HepG2 (cell line): ENCODE measurements around the gene DNAJC28. TPM values are rescaled to one million over a fixed set of nuclear protein-coding genes. Genes with fewer than 3 reads are reported as not detected.
A peak's percentile ranks its signal among the peaks of the same experiment; 100 is the strongest.

Source experiments
- CBX2 ChIP-seq, 2 experiments: fragments of 200-600 bp in 1 of 2; sonication (generic); formaldehyde crosslinking in 1 of 2; IDR thresholded peaks; 2 replicates each; pipeline versions ENCODE4 v1.7.0 to v1.8.1; 2018 to 2022; ENCODE audit warnings: low read depth in 2 of 2, low read length in 1 of 2, mild to moderate bottlenecking in 1 of 2, missing genetic modification reagents in 1 of 2
- GPN1 ChIP-seq: sonication (generic); formaldehyde crosslinking; IDR thresholded peaks from 2 replicates; pipeline ENCODE4 v1.5.1; 2020; ENCODE audit warnings: missing genetic modification reagents, borderline replicate concordance
- HINFP ChIP-seq: sonication (generic); formaldehyde crosslinking; IDR thresholded peaks from 2 replicates; pipeline ENCODE4 v1.4.0; 2020; ENCODE audit warnings: low read depth, mild to moderate bottlenecking, missing genetic modification reagents
- HNF4G ChIP-seq, 2 experiments: sonication (generic) in 1 of 2; formaldehyde crosslinking in 1 of 2; IDR thresholded peaks; 2 replicates each; pipeline versions ENCODE4 v1.4.0 to v1.6.1; 2011 to 2020; ENCODE audit warnings: borderline replicate concordance in 2 of 2, low read depth in 2 of 2, mild to moderate bottlenecking in 2 of 2, low read length in 1 of 2, missing genetic modification reagents in 1 of 2, moderate library complexity in 1 of 2
- HOXA5 ChIP-seq: sonication (generic); formaldehyde crosslinking; IDR thresholded peaks from 2 replicates; pipeline ENCODE4 v1.4.0; 2020; ENCODE audit warnings: missing genetic modification reagents
- MLLT10 ChIP-seq: sonication (generic); formaldehyde crosslinking; IDR thresholded peaks from 2 replicates; pipeline ENCODE4 v1.4.0; 2020; ENCODE audit warnings: missing genetic modification reagents
- NFE2L2 ChIP-seq: fragments of 150-350 bp; IDR thresholded peaks from 2 replicates; pipeline ENCODE4 v1.6.1; 2014; ENCODE audit warnings: low read length
- RAD51 ChIP-seq: fragments of 450-650 bp; IDR thresholded peaks from 2 replicates; pipeline ENCODE4 v1.6.1; 2016; ENCODE audit warnings: borderline replicate concordance
- RCOR2 ChIP-seq: IDR thresholded peaks from 2 replicates; pipeline ENCODE4 v1.6.1; 2016; ENCODE audit warnings: missing biosample characterization, missing genetic modification reagents
- STAT6 ChIP-seq: sonication (generic); formaldehyde crosslinking; IDR thresholded peaks from 2 replicates; pipeline ENCODE4 v1.4.0; 2020; ENCODE audit warnings: missing genetic modification reagents, mild to moderate bottlenecking, borderline replicate concordance
- TMF1 ChIP-seq: sonication (generic); formaldehyde crosslinking; IDR thresholded peaks from 2 replicates; pipeline ENCODE4 v1.8.1; 2022; ENCODE audit warnings: low read depth, missing genetic modification reagents
- ZNF430 ChIP-seq: sonication (generic); formaldehyde crosslinking; IDR thresholded peaks from 2 replicates; pipeline ENCODE4 v1.9.0; 2021; ENCODE audit warnings: mild to moderate bottlenecking, missing genetic modification reagents
- ZNF451 ChIP-seq: sonication (generic); formaldehyde crosslinking; IDR thresholded peaks from 2 replicates; pipeline ENCODE4 v1.5.0; 2020; ENCODE audit warnings: mild to moderate bottlenecking, missing genetic modification reagents
- ZNF570 ChIP-seq: sonication (generic); formaldehyde crosslinking; IDR thresholded peaks from 2 replicates; pipeline ENCODE4 v1.4.0; 2020; ENCODE audit warnings: mild to moderate bottlenecking, missing genetic modification reagents, borderline replicate concordance
- ZNF75D ChIP-seq: sonication (generic); formaldehyde crosslinking; IDR thresholded peaks from 2 replicates; pipeline ENCODE4 v1.8.1; 2023; ENCODE audit warnings: missing genetic modification reagents, mild to moderate bottlenecking, borderline replicate concordance
- ZSCAN20 ChIP-seq: sonication (generic); formaldehyde crosslinking; IDR thresholded peaks from 2 replicates; pipeline ENCODE4 v1.4.0; 2020; ENCODE audit warnings: missing genetic modification reagents, mild to moderate bottlenecking, borderline replicate concordance
- polyA plus RNA-seq, 8 experiments: library from polyadenylated mRNA; depleted of rRNA in 3 of 8; stranded (reverse) in 7 of 8; unstranded in 1 of 8; fragments of >200 nt; fragmentation: Illumina TruSeq in 4 of 8; extraction: Trizol in 4 of 8; gene quantifications; 2 replicates each; pipeline versions ENCODE4 v1.2.1 to v1.2.3, GENCODE V29; 2011 to 2016; ENCODE audit warnings: low read depth in 4 of 8, missing spikeins in 1 of 8, mixed read lengths in 1 of 8; ENCODE audit not compliant: insufficient read depth in 1 of 8
- total RNA-seq, 5 experiments: library from RNA; depleted of rRNA; stranded (reverse); fragments of >200 nt; fragmentation: Illumina TruSeq; extraction: Trizol; gene quantifications; 2 replicates each; pipeline ENCODE4 v1.2.3, GENCODE V29; 2016; ENCODE audit warnings: low read depth in 1 of 5
- TF ChIP-seq, protein P1 (sequence below): sonication (generic); formaldehyde crosslinking; IDR thresholded peaks from 2 replicates; pipeline ENCODE4 v1.4.0; 2020; ENCODE audit warnings: missing genetic modification reagents, borderline replicate concordance
- TF ChIP-seq, protein P2 (sequence below): sonication (generic); formaldehyde crosslinking; IDR thresholded peaks from 2 replicates; pipeline ENCODE4 v1.8.0; 2022; ENCODE audit warnings: low read depth, missing genetic modification reagents
- TF ChIP-seq, protein P3 (sequence below): IDR thresholded peaks from 2 replicates; pipeline ENCODE4 v1.6.1; 2018; ENCODE audit warnings: missing genetic modification reagents, mild to moderate bottlenecking, missing compliant biosample characterization

DNAJC28 gene
- total and polyA plus RNA-seq, 2 of the 13 experiments (the other 11 are each of a cell fraction or from before 2014, with no cell fraction given), result 1.5 to 3.3 TPM

GRCh38 chr21:33478935-33479678 is 12.4 kb downstream of the DNAJC28 start (continued):
- TF ChIP-seq HNF4G (IDR thresholded peaks at IDR 0.05; ENCODE audit: borderline replicate concordance, low read depth, low read length) (no peak), HNF4G (CRISPR knock-in tag; IDR thresholded peaks at IDR 0.05; ENCODE audit: borderline replicate concordance, low read depth) (no peak), RAD51 (no peak), ZNF430 (CRISPR knock-in tag) (no peak), ZNF75D (CRISPR knock-in tag) (no peak), ZSCAN20 (CRISPR knock-in tag) (no peak), MLLT10 (CRISPR knock-in tag) (no peak), HOXA5 (CRISPR knock-in tag) (no peak), HINFP (CRISPR knock-in tag) (no peak), CBX2 (IDR thresholded peaks at IDR 0.05; ENCODE audit: low read depth, low read length) (no peak), CBX2 (CRISPR knock-in tag; IDR thresholded peaks at IDR 0.05; ENCODE audit: low read depth) (no peak), GPN1 (CRISPR knock-in tag) (no peak), ZNF570 (CRISPR knock-in tag) (no peak), TMF1 (CRISPR knock-in tag) (no peak), NFE2L2 (no peak), ZNF451 (CRISPR knock-in tag) (no peak), STAT6 (CRISPR knock-in tag) (no peak), RCOR2 (CRISPR knock-in tag) (no peak)
- TF ChIP-seq, protein P1, sequence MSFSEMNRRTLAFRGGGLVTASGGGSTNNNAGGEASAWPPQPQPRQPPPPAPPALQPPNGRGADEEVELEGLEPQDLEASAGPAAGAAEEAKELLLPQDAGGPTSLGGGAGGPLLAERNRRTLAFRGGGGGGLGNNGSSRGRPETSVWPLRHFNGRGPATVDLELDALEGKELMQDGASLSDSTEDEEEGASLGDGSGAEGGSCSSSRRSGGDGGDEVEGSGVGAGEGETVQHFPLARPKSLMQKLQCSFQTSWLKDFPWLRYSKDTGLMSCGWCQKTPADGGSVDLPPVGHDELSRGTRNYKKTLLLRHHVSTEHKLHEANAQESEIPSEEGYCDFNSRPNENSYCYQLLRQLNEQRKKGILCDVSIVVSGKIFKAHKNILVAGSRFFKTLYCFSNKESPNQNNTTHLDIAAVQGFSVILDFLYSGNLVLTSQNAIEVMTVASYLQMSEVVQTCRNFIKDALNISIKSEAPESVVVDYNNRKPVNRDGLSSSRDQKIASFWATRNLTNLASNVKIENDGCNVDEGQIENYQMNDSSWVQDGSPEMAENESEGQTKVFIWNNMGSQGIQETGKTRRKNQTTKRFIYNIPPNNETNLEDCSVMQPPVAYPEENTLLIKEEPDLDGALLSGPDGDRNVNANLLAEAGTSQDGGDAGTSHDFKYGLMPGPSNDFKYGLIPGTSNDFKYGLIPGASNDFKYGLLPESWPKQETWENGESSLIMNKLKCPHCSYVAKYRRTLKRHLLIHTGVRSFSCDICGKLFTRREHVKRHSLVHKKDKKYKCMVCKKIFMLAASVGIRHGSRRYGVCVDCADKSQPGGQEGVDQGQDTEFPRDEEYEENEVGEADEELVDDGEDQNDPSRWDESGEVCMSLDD (CRISPR knock-in tag), result no peak
- TF ChIP-seq, protein P2, sequence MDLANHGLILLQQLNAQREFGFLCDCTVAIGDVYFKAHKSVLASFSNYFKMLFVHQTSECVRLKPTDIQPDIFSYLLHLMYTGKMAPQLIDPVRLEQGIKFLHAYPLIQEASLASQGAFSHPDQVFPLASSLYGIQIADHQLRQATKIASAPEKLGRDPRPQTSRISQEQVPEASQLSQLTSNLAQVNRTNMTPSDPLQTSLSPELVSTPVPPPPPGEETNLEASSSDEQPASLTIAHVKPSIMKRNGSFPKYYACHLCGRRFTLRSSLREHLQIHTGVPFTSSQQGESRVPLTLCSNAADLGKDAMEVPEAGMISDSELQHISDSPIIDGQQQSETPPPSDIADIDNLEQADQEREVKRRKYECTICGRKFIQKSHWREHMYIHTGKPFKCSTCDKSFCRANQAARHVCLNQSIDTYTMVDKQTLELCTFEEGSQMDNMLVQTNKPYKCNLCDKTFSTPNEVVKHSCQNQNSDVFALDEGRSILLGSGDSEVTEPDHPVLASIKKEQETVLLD (CRISPR knock-in tag), result 0 out of 2 replicates have a peak, but pooled peaks have one; percentile 5
- TF ChIP-seq, protein P3, sequence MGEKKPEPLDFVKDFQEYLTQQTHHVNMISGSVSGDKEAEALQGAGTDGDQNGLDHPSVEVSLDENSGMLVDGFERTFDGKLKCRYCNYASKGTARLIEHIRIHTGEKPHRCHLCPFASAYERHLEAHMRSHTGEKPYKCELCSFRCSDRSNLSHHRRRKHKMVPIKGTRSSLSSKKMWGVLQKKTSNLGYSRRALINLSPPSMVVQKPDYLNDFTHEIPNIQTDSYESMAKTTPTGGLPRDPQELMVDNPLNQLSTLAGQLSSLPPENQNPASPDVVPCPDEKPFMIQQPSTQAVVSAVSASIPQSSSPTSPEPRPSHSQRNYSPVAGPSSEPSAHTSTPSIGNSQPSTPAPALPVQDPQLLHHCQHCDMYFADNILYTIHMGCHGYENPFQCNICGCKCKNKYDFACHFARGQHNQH (CRISPR knock-in tag), result 0 out of 2 replicates have a peak, but pooled peaks have one; percentile 1
